Spleen (tissue), 7 donors: ENCODE data around the gene RCC2.

Experiments used
- POLR2A ChIP-seq, 3 donors: fragments of 450-650 bp; IDR thresholded peaks; one replicate each; pipeline ENCODE4 v1.5.1; 2017; ENCODE audit warnings: antibody characterized with exemption in 3 of 3, mild to moderate bottlenecking in 1 of 3
- TF ChIP-seq, protein P1 (sequence below), 11 experiments: fragments of 200-600 bp in 7 of 11; fragments of 450-650 bp in 4 of 11; sonication (generic) in 4 of 11; IDR thresholded peaks in 8 of 11; conservative IDR thresholded peaks in 3 of 11; 1 replicate in 7 of 11; 2 replicates in 4 of 11; pipeline versions ENCODE4 v1.4.0 to v1.8.0; 2016 to 2021; ENCODE audit warnings: antibody characterized with exemption in 11 of 11, inconsistent platforms in 4 of 11, mild to moderate bottlenecking in 1 of 11
- donor health status: DM: no; HTN: no; CAD: no; lungs with moderate emphysema.
- donor health status: DM: no; HTN: no; CAD: no.
- donor health status: DM: no; HTN: no; CAD: no.

DNA sequence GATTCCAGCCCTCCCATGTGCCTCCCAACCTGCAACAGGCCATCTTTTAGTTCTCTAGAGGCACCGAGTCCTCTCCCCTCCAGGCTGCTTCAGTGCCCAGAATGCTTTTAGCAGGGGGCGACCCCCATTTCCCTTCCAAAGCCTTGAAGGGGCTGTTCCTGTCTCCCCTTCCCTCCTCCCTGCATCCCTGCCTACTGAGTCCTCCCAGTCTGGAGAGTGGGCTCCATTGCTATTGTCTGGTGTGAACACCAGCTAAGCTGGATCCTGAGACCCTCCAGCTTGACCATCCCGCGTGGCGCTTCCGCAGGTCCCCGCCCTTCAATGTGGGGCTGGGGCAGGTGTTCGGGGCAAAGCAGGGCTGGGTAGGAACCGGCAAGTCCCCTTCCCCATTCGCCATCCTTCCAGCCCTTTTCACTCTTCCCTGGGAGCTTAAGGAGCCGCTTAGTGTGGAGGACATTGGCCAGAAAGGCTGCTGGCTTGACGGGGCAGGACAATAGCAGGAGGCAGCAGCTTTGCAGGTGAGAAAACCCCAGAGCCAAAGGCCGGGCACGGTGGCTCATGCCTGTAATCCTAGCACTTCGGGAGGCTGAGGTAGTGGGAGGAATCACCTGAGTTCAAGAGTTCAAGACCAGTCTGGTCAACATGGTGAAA lies 35.3 kb downstream of the RCC2 start:
- TF ChIP-seq, protein P1, sequence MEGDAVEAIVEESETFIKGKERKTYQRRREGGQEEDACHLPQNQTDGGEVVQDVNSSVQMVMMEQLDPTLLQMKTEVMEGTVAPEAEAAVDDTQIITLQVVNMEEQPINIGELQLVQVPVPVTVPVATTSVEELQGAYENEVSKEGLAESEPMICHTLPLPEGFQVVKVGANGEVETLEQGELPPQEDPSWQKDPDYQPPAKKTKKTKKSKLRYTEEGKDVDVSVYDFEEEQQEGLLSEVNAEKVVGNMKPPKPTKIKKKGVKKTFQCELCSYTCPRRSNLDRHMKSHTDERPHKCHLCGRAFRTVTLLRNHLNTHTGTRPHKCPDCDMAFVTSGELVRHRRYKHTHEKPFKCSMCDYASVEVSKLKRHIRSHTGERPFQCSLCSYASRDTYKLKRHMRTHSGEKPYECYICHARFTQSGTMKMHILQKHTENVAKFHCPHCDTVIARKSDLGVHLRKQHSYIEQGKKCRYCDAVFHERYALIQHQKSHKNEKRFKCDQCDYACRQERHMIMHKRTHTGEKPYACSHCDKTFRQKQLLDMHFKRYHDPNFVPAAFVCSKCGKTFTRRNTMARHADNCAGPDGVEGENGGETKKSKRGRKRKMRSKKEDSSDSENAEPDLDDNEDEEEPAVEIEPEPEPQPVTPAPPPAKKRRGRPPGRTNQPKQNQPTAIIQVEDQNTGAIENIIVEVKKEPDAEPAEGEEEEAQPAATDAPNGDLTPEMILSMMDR (IDR thresholded peaks at IDR 0.05 in 8 of 11, conservative IDR thresholded peaks at IDR 0.05 in 3 of 11) = no peak
- TF ChIP-seq POLR2A (IDR thresholded peaks at IDR 0.05) = no peak
